SK-N-SH treated with all-trans-retinoic acid at 6 μM for 48 hours (cell line): ENCODE results near the gene GPC6.

Experiments
- ARNTL ChIP-seq: fragments of 450-650 bp; formaldehyde crosslinking; IDR thresholded peaks from 2 replicates; pipeline ENCODE4 v1.5.0; 2020; ENCODE audit warnings: low read depth, mild to moderate bottlenecking, moderate library complexity, borderline replicate concordance
- BACH2 ChIP-seq: fragments of 250-450 bp; sonication (Bioruptor Pico); IDR thresholded peaks from 2 replicates; pipeline ENCODE4 v1.9.0; 2021; ENCODE audit warnings: mild to moderate bottlenecking, borderline replicate concordance
- CSDC2 ChIP-seq: fragments of 250-450 bp; sonication (Bioruptor Pico); IDR thresholded peaks from 2 replicates; pipeline ENCODE4 v1.5.0; 2020; ENCODE audit warnings: mild to moderate bottlenecking, moderate library complexity
- ESRRG ChIP-seq: fragments of 250-450 bp; sonication (Bioruptor Pico); IDR thresholded peaks from 2 replicates; pipeline ENCODE4 v1.6.1; 2021; ENCODE audit warnings: mild to moderate bottlenecking
- ISL1 ChIP-seq: fragments of 250-450 bp; sonication (Bioruptor Pico); IDR thresholded peaks from 2 replicates; pipeline ENCODE4 v2.1.2; 2022; ENCODE audit warnings: mild to moderate bottlenecking, moderate library complexity
- PPARA ChIP-seq: fragments of 250-450 bp; sonication (Bioruptor Pico); IDR thresholded peaks from 2 replicates; pipeline ENCODE4 v1.5.0; 2020; ENCODE audit warnings: mild to moderate bottlenecking, borderline replicate concordance
- RARB ChIP-seq: fragments of 250-450 bp; sonication (Bioruptor Pico); IDR thresholded peaks from 2 replicates; pipeline ENCODE4 v1.8.0; 2021; ENCODE audit warnings: mild to moderate bottlenecking, moderate library complexity
- SNAI2 ChIP-seq: fragments of 250-450 bp; sonication (Bioruptor Pico); IDR thresholded peaks from 2 replicates; pipeline ENCODE4 v1.5.0; 2020; ENCODE audit warnings: mild to moderate bottlenecking, moderate library complexity
- TCF4 ChIP-seq: fragments of 250-450 bp; sonication (Bioruptor Pico); IDR thresholded peaks from 2 replicates; pipeline ENCODE4 v1.8.0; 2021; ENCODE audit warnings: mild to moderate bottlenecking, moderate library complexity, borderline replicate concordance
- TOX ChIP-seq: fragments of 250-450 bp; sonication (Bioruptor Pico); IDR thresholded peaks from 2 replicates; pipeline ENCODE4 v1.8.0; 2021; ENCODE audit warnings: mild to moderate bottlenecking, moderate library complexity, borderline replicate concordance
- ZC3H10 ChIP-seq: fragments of 250-450 bp; sonication (Bioruptor Pico); IDR thresholded peaks from 2 replicates; pipeline ENCODE4 v1.5.1; 2021; ENCODE audit warnings: mild to moderate bottlenecking, moderate library complexity
- ZFP3 ChIP-seq: fragments of 250-450 bp; sonication (Bioruptor Pico); IDR thresholded peaks from 2 replicates; pipeline ENCODE4 v1.5.0; 2020; ENCODE audit warnings: mild to moderate bottlenecking, moderate library complexity
- ZNF8 ChIP-seq: fragments of 450-650 bp; formaldehyde crosslinking; IDR thresholded peaks from 2 replicates; pipeline ENCODE4 v1.5.0; 2020; ENCODE audit warnings: mild to moderate bottlenecking, moderate library complexity
- TF ChIP-seq, protein P1 (sequence below): fragments of 250-450 bp; sonication (Bioruptor Pico); IDR thresholded peaks from 2 replicates; pipeline ENCODE4 v1.5.1; 2020; ENCODE audit warnings: low read depth, mild to moderate bottlenecking, moderate library complexity

DNA sequence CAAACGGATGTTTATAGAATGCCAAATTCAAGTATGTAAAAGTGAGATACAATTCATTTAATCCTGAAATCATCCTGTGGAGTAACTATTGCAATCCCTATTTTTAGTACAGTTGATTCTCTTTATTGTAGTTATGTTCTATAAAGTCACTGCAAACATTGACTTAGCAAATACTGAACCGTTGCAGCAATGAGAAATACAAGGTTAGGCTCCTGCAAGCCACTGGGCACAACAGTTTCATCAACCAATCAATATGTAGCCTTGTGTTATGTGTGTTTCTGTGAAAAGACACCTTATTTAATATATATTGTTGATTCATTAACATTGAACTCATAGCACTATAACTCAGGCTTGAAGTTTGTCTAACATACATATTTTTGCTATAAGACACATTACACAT is 1078.4 kb downstream of the GPC6 start:
- TF ChIP-seq TCF4 = no peak
- no peak for TF ChIP-seq ARNTL (CRISPR knock-in tag)
- TF ChIP-seq, protein P1, sequence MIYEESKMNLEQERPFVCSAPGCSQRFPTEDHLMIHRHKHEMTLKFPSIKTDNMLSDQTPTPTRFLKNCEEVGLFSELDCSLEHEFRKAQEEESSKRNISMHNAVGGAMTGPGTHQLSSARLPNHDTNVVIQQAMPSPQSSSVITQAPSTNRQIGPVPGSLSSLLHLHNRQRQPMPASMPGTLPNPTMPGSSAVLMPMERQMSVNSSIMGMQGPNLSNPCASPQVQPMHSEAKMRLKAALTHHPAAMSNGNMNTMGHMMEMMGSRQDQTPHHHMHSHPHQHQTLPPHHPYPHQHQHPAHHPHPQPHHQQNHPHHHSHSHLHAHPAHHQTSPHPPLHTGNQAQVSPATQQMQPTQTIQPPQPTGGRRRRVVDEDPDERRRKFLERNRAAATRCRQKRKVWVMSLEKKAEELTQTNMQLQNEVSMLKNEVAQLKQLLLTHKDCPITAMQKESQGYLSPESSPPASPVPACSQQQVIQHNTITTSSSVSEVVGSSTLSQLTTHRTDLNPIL (CRISPR knock-in tag) = no peak
- no peak for TF ChIP-seq ZFP3 (CRISPR knock-in tag)
- TF ChIP-seq ISL1 (CRISPR knock-in tag) = no peak
- no peak for TF ChIP-seq BACH2 (CRISPR knock-in tag)
- TF ChIP-seq TOX = no peak
- TF ChIP-seq RARB (CRISPR knock-in tag) = no peak
- no peak for TF ChIP-seq ZNF8 (CRISPR knock-in tag)
- TF ChIP-seq PPARA (CRISPR knock-in tag) = no peak
- TF ChIP-seq CSDC2 (CRISPR knock-in tag) = no peak
- no peak for TF ChIP-seq ESRRG
- TF ChIP-seq ZC3H10 (CRISPR knock-in tag) = no peak
- TF ChIP-seq SNAI2 (CRISPR knock-in tag) = no peak
